Esophagus squamous epithelium (tissue), 4 donors: ENCODE results near the gene STXBP6.

Experiments used
- CTCF ChIP-seq, 6 experiments: fragments of 450-650 bp in 4 of 6; fragments of 200-600 bp in 2 of 6; sonication (generic) in 2 of 6; IDR thresholded peaks; one replicate each; pipeline ENCODE4 v1.5.1; 2016 to 2019; ENCODE audit warnings: antibody characterized with exemption in 6 of 6, mild to moderate bottlenecking in 4 of 6, moderate library complexity in 4 of 6
- POLR2A ChIP-seq, 4 donors: fragments of 450-650 bp; IDR thresholded peaks; one replicate each; pipeline ENCODE4 v1.6.1; 2017; ENCODE audit warnings: antibody characterized with exemption in 4 of 4, mild to moderate bottlenecking in 4 of 4, moderate library complexity in 3 of 4

GRCh38 chr14:25001601-25002000, 48.3 kb downstream of the STXBP6 start:
- no peak for TF ChIP-seq CTCF (IDR thresholded peaks at IDR 0.05)
- no peak for TF ChIP-seq POLR2A (IDR thresholded peaks at IDR 0.05)
